Measurements from ENCODE around the gene CALCR.

GRCh38 chr7:93503088-93503487 lies 71.4 kb downstream of the CALCR start:
- no peak for TF ChIP-seq CTCF (IDR thresholded peaks at IDR 0.05)
- no peak for TF ChIP-seq POLR2A (IDR thresholded peaks at IDR 0.05)
